Endothelial cell of umbilical vein (primary cell): ENCODE results near the gene RPS19BP1.

Experiments
- EZH2 ChIP-seq: IDR thresholded peaks from 2 replicates; pipeline ENCODE4 v1.6.1; 2012; ENCODE audit warnings: borderline replicate concordance, low read depth, mild to moderate bottlenecking, moderate library complexity, low read length, inconsistent platforms; ENCODE audit not compliant: severe bottlenecking
- FOS ChIP-seq: IDR thresholded peaks from 2 replicates; pipeline ENCODE4 v1.6.1; 2011; ENCODE audit warnings: mild to moderate bottlenecking, low read length, moderate library complexity, borderline replicate concordance; ENCODE audit not compliant: insufficient read depth
- GATA2 ChIP-seq: IDR thresholded peaks from 2 replicates; pipeline ENCODE4 v1.7.0; 2011; ENCODE audit warnings: low read depth, mild to moderate bottlenecking, moderate library complexity, mixed read lengths, low read length; ENCODE audit not compliant: insufficient read length, insufficient read depth
- JUN ChIP-seq: IDR thresholded peaks from 2 replicates; pipeline ENCODE4 v1.6.1; 2011; ENCODE audit warnings: borderline replicate concordance, low read depth; ENCODE audit not compliant: insufficient read length, insufficient read depth
- MYC ChIP-seq: IDR thresholded peaks from one replicate; pipeline ENCODE4 v1.6.1; 2011; ENCODE audit warnings: mild to moderate bottlenecking, low read depth, low read length
- POLR2A ChIP-seq: IDR thresholded peaks from 2 replicates; pipeline ENCODE4 v1.6.1; 2012; ENCODE audit warnings: low read depth, mild to moderate bottlenecking, control low read depth, low read length
- POLR2AphosphoS5 ChIP-seq: IDR thresholded peaks from 2 replicates; pipeline ENCODE4 v1.6.1; 2012; ENCODE audit warnings: low read depth, mild to moderate bottlenecking, control low read depth, low read length, moderate library complexity; ENCODE audit not compliant: insufficient read depth
- TF ChIP-seq, protein P1 (sequence below), 2 donors: IDR thresholded peaks; 1 replicate in 1 of 2; 2 replicates in 1 of 2; pipeline ENCODE4 v1.5.1; 2011; ENCODE audit warnings: low read length in 2 of 2, mild to moderate bottlenecking in 2 of 2, moderate library complexity in 2 of 2, control low read depth in 1 of 2, inconsistent platforms in 1 of 2, low read depth in 1 of 2; ENCODE audit not compliant: insufficient read depth in 1 of 2; ENCODE audit errors: extremely low read depth in 1 of 2
- TF ChIP-seq, protein P2 (sequence below): IDR thresholded peaks from 2 replicates; pipeline ENCODE4 v1.6.1; 2011; ENCODE audit not compliant: insufficient read depth, insufficient read length

- no peak for TF ChIP-seq POLR2AphosphoS5
- TF ChIP-seq, protein P1, sequence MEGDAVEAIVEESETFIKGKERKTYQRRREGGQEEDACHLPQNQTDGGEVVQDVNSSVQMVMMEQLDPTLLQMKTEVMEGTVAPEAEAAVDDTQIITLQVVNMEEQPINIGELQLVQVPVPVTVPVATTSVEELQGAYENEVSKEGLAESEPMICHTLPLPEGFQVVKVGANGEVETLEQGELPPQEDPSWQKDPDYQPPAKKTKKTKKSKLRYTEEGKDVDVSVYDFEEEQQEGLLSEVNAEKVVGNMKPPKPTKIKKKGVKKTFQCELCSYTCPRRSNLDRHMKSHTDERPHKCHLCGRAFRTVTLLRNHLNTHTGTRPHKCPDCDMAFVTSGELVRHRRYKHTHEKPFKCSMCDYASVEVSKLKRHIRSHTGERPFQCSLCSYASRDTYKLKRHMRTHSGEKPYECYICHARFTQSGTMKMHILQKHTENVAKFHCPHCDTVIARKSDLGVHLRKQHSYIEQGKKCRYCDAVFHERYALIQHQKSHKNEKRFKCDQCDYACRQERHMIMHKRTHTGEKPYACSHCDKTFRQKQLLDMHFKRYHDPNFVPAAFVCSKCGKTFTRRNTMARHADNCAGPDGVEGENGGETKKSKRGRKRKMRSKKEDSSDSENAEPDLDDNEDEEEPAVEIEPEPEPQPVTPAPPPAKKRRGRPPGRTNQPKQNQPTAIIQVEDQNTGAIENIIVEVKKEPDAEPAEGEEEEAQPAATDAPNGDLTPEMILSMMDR (IDR thresholded peaks at IDR 0.05; ENCODE audit: extremely low read depth in 1 of 2, insufficient read depth in 1 of 2, low read depth in 1 of 2, low read length in 2 of 2): no peak
- no peak for TF ChIP-seq MYC
- TF ChIP-seq EZH2: no peak
- no peak for TF ChIP-seq POLR2A
- no peak for TF ChIP-seq JUN
- TF ChIP-seq GATA2: no peak
- TF ChIP-seq, protein P2, sequence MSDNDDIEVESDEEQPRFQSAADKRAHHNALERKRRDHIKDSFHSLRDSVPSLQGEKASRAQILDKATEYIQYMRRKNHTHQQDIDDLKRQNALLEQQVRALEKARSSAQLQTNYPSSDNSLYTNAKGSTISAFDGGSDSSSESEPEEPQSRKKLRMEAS: no peak
- TF ChIP-seq FOS: no peak
These were observed 40.4 kb downstream of the RPS19BP1 start for GRCh38 chr22:39492186-39492585.
